ENCODE data around the gene KANSL1L.
"Not testable (repeated sequence)": the region's sequence is repeated elsewhere in the genome, so short reads cannot be mapped to it uniquely, and the experiment has no call there.

The KANSL1L gene

DNA sequence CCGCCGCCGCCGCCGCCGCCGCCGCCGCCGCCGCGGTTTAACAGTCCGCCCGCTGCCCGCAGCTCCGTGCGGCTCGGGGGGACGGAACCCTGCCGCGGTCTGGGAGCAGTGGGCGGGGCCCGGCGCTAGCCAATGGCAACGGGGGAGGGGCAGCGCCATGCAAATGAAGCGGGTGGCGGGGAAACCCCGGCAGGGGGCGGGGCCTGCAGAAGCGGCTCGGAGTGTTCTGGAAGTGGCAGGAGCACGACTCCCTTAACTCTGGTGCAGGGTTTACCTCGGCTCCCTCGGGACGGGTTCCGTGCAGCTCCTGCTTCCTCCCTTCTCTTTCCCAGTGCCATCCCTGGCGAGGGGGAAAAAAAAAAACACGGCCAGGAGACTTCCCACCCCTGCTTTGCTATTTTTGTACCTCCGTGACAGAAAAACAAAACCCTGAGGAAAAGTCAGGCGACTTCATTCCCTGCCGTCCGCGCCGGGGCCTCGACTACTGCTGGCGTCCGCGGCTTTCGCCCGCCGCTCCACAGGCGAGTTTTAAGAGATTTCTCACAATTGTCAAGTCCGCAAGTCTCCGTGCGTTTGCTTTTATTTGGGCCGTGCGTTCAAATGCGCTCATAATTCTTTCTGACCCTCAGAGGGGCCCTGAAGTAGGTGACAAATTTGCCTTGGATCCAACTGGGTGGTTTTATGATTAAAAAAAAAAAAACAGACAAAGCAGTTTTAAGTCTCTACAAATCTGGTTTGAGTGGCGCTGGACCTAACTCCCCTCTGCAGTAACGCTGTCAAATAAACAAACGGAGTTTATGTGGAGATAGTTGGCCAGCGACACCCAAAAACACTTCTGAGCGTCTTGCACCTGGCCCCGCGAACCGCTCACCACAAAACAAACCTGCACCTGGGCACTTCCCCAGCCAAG, at the start of gene KANSL1L:
Gene KANSL1L (minus strand): TSS at position 101 of the 910 bp plus-strand sequence. CDS start 16,827 bp downstream, outside the sequence.
- DNase-seq, result peak; percentile 88

GRCh38 chr2:210215120-210215519, 43.9 kb upstream of the KANSL1L start:
- no peak for DNase-seq

GRCh38 chr2:210210185-210210584, 39.0 kb upstream of the KANSL1L start:
- DNase-seq, result no peak

GRCh38 chr2:210207929-210208328, 36.7 kb upstream of the KANSL1L start:
- no peak for DNase-seq

DNA sequence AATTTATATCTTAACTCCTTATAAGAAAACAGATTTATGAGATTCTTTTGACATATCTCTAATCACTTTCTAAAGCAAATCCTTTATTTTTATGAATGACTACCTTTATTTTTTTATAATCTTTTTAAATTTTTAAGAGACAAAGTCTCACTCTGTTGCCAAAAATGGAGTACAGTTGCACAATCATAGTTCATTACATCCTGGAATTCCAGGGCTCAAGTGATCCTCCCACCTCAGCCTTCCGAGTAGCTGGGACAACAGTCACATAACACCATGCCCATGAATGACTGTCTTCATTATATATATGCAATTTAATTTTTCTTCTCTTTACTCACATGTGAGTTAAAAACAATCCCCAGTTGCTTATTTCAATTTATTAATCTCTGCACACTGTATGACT, 32.3 kb upstream of the KANSL1L start:
- no peak for DNase-seq

DNA sequence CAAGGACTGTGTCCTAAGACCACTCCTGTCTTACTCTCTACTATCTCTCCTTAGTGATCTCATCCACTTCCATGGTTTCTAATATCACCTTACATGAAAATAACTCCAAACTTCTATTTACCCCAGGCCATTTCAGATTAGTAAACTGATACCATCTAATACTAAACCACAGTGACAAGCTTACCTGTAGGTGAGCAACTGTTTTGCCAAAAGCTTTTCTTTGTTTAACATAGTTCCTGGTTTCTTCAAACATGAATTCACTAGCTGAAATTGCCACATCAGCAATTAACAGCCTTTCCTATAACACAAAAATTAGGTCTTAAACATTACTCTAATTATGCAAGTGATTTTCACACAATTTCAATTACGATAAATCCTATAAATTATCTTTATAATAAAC, 31.9 kb upstream of the KANSL1L start:
- no peak for DNase-seq

GRCh38 chr2:210199854-210200253, 28.6 kb upstream of the KANSL1L start:
- no peak for DNase-seq

DNA sequence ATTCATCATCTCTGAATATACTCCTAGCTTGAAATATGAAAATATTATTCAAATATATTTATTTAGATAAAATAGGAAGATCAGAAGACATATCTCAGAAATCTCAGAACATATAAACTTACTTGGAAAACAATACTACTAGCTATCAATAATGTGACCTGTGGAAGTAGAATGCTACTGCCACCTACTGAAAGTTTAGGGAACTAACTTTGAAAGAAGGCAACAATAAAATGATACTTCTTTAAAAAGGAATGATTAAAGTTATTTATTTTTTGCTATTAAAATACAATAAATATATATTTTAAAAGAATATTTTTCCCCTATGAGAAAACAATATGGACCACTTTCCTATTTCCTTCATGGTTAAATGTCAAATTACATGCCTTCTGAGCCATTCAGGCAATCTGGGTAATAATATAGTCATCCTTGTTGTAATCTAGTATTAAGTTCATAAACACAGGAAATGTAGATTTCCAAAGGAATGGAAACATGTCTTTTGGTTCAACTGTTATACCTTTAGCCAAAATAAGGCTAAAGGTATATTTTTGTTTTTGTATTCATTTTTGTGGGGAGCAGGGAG, 28.1 kb upstream of the KANSL1L start:
- no peak for DNase-seq

DNA sequence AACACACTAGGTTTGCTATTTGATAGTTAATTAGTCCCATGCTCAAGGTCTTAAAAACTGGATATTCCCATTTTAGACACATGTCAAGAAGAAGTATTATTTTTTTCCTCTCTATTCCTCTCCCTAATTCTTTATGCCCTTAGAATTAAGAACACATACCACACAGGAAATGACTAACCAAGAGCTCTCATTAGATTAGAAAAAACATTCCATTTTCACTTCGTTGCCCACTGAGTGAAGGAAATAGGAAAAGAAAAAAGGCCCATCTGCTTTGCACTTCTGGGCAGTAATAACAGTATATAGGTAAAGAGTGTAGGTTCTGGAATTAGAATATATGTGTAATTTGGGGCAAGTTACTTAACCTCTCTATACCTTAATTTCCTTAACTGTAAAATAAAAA, 27.1 kb upstream of the KANSL1L start:
- DNase-seq, result no peak

DNA sequence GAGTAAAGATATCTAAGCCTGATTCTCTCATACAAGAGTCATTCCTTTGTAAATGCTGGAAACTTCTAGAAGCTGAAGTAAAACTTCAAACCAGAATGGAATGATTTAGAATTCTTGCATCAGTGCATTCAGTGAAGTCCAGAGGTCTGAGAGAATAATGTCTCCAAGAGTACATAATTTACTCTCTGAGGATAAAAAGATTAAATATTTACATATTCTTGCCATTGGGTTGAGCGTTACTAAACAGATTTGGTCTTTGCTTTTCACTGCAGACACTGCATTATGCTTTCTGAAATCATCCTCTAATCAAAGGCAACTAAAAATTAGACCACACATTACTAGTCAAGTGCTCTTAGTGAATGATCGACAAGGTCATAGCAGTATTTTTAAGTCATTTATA, 26.5 kb upstream of the KANSL1L start:
- no peak for DNase-seq

DNA sequence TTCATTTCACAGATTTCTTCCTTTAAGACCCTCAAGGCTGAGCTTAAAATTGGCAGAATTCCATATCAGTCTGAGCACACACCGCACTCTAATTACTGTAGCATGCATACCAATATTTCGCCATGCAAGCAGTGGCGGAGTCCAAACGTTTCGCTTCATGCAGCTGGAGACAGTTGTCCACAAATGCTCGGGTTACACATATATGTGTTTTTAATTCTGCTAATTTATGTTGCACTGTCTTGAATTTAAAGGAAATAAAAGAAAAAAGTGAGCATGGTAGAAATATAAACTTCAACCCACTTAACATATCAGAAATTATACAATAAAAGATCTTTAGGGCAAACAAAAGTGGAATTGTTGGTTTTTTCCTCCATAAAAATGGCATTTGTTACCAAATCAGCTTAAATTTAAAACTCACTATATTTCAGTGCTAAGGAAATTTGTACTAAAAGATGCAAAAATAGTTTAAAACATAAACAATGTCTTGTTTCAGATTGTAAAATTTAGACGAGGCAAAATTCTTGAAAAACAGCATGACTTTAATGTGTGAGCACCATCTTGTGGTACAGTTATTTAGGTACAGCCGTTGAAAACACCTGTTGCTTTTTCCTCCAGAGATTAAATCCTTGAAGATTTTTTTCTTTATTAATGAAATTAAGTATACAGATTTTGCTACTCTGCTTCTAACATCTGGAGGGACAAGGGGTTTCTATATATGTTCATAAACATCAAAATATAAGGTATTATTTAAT, 24.1 kb upstream of the KANSL1L start:
- DNase-seq, result peak; percentile 35

- no peak for DNase-seq
Observed at GRCh38 chr2:210190345-210190744, 19.1 kb upstream of the KANSL1L start.

- DNase-seq, result no peak
Observed at GRCh38 chr2:210189452-210190138, 18.4 kb upstream of the KANSL1L start.

GRCh38 chr2:210188755-210189154, 17.5 kb upstream of the KANSL1L start:
- DNase-seq, result no peak

DNA sequence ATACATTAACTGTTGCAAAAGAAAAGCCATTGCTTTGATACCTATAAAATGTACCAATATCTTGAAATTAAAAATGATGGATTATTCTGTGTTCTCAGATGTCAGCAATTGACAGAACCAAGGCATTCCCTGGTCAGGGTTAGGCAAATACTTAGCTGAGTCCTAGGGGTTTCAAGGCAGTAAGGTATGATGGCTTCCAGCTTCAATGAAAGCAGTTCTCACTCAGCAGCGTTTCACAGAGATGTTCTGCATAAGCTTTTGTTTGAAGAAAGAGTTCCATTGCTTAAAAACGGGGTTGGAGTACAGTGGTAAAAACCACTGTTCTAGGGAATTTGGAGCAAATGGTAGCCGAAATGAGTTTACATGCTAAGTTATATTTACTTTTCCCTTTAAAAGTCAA, 17.0 kb upstream of the KANSL1L start:
- no peak for DNase-seq

GRCh38 chr2:210183936-210184335, 12.7 kb upstream of the KANSL1L start:
- DNase-seq, result not testable (repeated sequence)

DNA sequence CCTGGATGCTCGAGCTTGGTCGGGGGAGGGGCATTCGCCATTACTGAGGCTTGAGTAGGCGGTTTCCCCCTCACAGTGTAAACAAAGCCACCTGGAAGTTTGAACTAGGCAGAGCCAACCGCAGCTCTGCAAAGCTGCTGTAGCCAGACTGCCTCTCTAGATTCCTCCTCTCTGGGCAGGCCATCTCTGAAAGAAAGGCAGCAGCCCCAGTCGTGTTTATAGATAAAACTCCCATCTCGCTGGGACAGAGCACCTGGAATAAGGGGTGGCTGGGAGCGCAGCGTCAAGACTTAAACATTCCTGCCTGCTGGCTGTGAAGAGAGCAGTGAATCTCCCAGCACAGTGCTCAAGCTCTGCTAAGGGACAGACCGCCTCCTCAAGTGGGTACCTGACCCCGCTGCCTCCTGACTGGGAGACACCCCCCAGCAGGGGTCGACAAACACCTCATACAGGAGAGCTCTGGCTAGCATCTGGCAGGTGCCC, 10.4 kb upstream of the KANSL1L start:
- DNase-seq, result not testable (repeated sequence)

GRCh38 chr2:210181033-210181605, 9.9 kb upstream of the KANSL1L start:
- DNase-seq, result not testable (repeated sequence)

- no peak for DNase-seq
Observed at GRCh38 chr2:210180477-210180876, 9.3 kb upstream of the KANSL1L start.

DNA sequence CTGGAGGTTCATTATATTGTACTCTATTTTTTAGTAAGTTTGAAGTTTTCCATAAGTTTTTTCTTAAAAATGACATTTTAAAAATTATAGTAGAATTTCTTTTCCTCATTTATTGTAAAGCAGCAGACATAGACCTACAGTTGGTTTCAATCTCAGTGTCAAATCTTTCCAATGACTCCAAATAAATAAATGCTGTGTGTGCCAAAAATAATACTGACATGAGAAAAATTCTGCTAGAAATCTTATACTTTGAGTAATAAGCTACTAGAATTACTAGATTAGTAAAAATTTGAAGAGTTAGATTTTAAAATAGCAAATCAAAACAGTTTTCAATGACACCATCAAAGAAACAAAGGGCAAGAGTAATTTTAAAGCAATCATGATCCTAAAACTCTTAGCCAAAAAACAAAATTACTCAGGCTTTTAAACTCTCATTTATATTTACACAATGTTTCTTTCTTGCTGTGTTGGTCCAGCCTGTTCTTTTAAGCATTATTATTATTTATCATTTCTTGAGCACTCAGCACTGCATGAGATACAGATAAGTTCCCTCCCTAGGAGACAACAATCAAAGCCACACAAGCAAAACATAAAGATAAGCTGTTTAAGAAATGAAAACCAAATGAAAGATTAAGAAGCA, 8.3 kb upstream of the KANSL1L start:
- DNase-seq, result no peak

DNA sequence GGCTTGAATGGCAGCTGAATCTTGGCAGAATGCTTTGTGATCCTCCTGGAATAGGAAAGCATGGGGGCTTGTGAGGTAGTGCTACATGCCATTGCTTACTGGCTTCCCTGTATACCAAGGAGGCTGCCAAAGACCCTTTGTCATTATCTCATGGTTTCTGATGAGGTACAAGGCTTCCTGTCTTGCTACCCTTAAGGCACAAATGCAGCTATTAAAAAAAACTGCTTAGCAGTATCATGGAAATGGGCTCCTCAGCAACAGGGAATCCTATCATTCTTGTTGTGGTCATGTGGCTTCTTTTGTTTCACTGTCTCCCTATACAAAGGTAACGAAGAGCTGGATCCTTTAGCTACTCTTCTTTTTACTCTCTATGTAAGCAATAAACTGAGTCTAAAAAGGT, 6.6 kb upstream of the KANSL1L start:
- DNase-seq, result no peak

GRCh38 chr2:210177115-210177514, 5.9 kb upstream of the KANSL1L start:
- DNase-seq, result not testable (repeated sequence)
